ENCODE results near the gene SCUBE1. TPM values are rescaled to one million over a fixed set of nuclear protein-coding genes. Genes with fewer than 3 reads are reported as not detected.
A peak's percentile ranks its signal among the peaks of the same experiment; 100 is the strongest.

SCUBE1 gene
- total and polyA plus RNA-seq, 10 of the 15 experiments (the other 5 are each of a cell fraction or from before 2014, with no cell fraction given), result not detected

GRCh38 chr22:43186272-43187170 lies 156.7 kb downstream of the SCUBE1 start, which contains the start of gene TTLL12 (continued):
- TF ChIP-seq ZBTB40 (IDR thresholded peaks at IDR 0.05; ENCODE audit: borderline replicate concordance) (no peak), HDAC2 (IDR thresholded peaks at IDR 0.05) (no peak), STAT3 (IDR thresholded peaks at IDR 0.05; ENCODE audit: low read depth, low read length) (no peak), RB1 (IDR thresholded peaks at IDR 0.05; ENCODE audit: borderline replicate concordance) (peak; percentile 73; the same call in 1 of the 2 replicates), MXI1 (IDR thresholded peaks at IDR 0.05; ENCODE audit: low read depth, low read length) (0 out of 2 replicates have a peak, but pooled peaks have one; percentile 41), BCLAF1 (IDR thresholded peaks at IDR 0.05) (0 out of 2 replicates have a peak, but pooled peaks have one; percentile 13), MTA2 (IDR thresholded peaks at IDR 0.05; ENCODE audit: low read depth) (no peak), BHLHE40 (IDR thresholded peaks at IDR 0.05; ENCODE audit: borderline replicate concordance in 1 of 2, low read depth in 2 of 2, low read length in 1 of 2) (peak; percentile 89 to 98), REST (IDR thresholded peaks at IDR 0.05; ENCODE audit: low read depth, low read length) (no peak), CUX1 (IDR thresholded peaks at IDR 0.05; ENCODE audit: insufficient replicate concordance, low read depth, low read length) (no peak), KLF5 (IDR thresholded peaks at IDR 0.05; ENCODE audit: partially characterized antibody) (peak; percentile 34)

Data from GM12878 (cell line).